ENCODE data around the gene OR52E2. TPM values are rescaled to one million over a fixed set of nuclear protein-coding genes. Genes with fewer than 3 reads are reported as not detected.
"Not testable (repeated sequence)": the region's sequence is repeated elsewhere in the genome, so short reads cannot be mapped to it uniquely, and the experiment has no call there.

Gene OR52E2
- total and polyA plus RNA-seq, 2 donors (not counting 1 experiment from before 2014, with no cell fraction given): not detected

DNA sequence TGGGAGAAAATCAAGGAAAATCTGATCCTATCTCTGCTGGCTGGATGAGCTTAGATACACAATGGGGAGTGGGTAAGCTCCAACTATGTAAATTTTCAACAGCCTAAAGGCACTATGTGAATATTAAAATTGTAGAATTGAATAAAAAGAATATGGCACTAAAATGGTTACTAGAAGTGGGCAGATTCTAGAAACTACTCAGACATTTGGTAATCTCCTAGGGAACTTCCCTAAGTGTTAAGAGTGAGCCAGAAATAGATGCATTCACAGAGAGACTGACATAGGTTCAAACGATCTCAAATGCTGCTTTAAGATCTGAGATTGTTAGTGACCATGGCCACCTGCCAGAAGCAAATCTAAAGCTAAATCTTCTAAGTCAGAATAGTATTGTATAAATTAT lies 5.6 kb upstream of the OR52E2 start:
- Histone ChIP-seq H3K79me2 (ENCODE audit: control insufficient read depth, insufficient read depth, low read length) (no peaks in the 10 kb centered on the region), H3K27ac (ENCODE audit: insufficient read depth, low read length) (no peak overlapping the region), H2AFZ (ENCODE audit: low read length) (no peak overlapping the region), H3K4me1 (ENCODE audit: control insufficient read depth, extremely low read depth, insufficient read depth, low read length) (no peaks in the 10 kb centered on the region), H3K4me2 (ENCODE audit: extremely low read depth, insufficient read depth, low read length) (no peak overlapping the region), H3K36me3 (ENCODE audit: control insufficient read depth, insufficient read depth, low read length) (no peaks in the 10 kb centered on the region), H3K9ac (ENCODE audit: insufficient read depth, low read length) (no peak overlapping the region), H3K4me3 (replicated peaks in 1 of 4; ENCODE audit: control extremely low read depth in 1 of 4, insufficient read depth in 1 of 4, low read depth in 3 of 4, low read length in 4 of 4) (no peak overlapping the region), H4K20me1 (ENCODE audit: control insufficient read depth, extremely low read depth, insufficient read depth, low read length) (no peaks in the 10 kb centered on the region), H3K9me3 (ENCODE audit: control insufficient read depth, insufficient read depth, low read depth, low read length) (no peaks in the 10 kb centered on the region), H3K27me3 (ENCODE audit: control insufficient read depth, insufficient read depth, low read length) (no peaks in the 10 kb centered on the region)
- TF ChIP-seq, protein P1, sequence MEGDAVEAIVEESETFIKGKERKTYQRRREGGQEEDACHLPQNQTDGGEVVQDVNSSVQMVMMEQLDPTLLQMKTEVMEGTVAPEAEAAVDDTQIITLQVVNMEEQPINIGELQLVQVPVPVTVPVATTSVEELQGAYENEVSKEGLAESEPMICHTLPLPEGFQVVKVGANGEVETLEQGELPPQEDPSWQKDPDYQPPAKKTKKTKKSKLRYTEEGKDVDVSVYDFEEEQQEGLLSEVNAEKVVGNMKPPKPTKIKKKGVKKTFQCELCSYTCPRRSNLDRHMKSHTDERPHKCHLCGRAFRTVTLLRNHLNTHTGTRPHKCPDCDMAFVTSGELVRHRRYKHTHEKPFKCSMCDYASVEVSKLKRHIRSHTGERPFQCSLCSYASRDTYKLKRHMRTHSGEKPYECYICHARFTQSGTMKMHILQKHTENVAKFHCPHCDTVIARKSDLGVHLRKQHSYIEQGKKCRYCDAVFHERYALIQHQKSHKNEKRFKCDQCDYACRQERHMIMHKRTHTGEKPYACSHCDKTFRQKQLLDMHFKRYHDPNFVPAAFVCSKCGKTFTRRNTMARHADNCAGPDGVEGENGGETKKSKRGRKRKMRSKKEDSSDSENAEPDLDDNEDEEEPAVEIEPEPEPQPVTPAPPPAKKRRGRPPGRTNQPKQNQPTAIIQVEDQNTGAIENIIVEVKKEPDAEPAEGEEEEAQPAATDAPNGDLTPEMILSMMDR (conservative IDR thresholded peaks at IDR 0.05 in 1 of 2, IDR thresholded peaks at IDR 0.05 in 1 of 2; ENCODE audit: low read depth in 1 of 2, low read length in 2 of 2): no peak
- TF ChIP-seq EZH2 (IDR thresholded peaks at IDR 0.05; ENCODE audit: low read length, missing control alignments): no peak
- no peak for DNase-seq (ENCODE audit: low read depth in 2 of 2)

DNA sequence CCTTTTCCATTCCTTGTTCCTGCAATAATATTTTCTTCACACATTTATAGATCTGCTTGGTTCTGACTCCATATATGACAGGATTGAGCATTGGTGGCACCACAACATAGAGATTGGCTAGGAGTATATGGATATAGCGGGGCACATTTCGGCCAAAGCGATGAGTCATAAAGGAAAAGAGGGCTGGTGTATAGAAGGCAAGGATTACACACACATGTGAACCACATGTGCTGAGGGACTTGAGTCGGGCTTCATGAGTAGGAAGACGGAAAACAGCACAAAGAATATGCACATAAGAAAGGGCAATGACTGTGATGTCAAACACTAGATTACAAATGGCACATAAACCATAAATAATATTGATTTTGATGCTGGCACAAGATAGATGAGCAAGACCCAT lies 748 bp downstream of the OR52E2 start:
- H3K9me3 ChIP-seq (ENCODE audit: control insufficient read depth, insufficient read depth, low read depth, low read length); H3K4me2 ChIP-seq (ENCODE audit: extremely low read depth, insufficient read depth, low read length); H4K20me1 ChIP-seq (ENCODE audit: control insufficient read depth, extremely low read depth, insufficient read depth, low read length); H3K9ac ChIP-seq (ENCODE audit: insufficient read depth, low read length); H3K4me3 ChIP-seq (replicated peaks in 1 of 4; ENCODE audit: control extremely low read depth in 1 of 4, insufficient read depth in 1 of 4, low read depth in 3 of 4, low read length in 4 of 4); H3K27me3 ChIP-seq (ENCODE audit: control insufficient read depth, insufficient read depth, low read length); H3K36me3 ChIP-seq (ENCODE audit: control insufficient read depth, insufficient read depth, low read length); H3K79me2 ChIP-seq (ENCODE audit: control insufficient read depth, insufficient read depth, low read length); H2AFZ ChIP-seq (ENCODE audit: low read length); DNase-seq (ENCODE audit: low read depth in 2 of 2); H3K4me1 ChIP-seq (ENCODE audit: control insufficient read depth, extremely low read depth, insufficient read depth, low read length); H3K27ac ChIP-seq (ENCODE audit: insufficient read depth, low read length): not testable (repeated sequence)

DNA sequence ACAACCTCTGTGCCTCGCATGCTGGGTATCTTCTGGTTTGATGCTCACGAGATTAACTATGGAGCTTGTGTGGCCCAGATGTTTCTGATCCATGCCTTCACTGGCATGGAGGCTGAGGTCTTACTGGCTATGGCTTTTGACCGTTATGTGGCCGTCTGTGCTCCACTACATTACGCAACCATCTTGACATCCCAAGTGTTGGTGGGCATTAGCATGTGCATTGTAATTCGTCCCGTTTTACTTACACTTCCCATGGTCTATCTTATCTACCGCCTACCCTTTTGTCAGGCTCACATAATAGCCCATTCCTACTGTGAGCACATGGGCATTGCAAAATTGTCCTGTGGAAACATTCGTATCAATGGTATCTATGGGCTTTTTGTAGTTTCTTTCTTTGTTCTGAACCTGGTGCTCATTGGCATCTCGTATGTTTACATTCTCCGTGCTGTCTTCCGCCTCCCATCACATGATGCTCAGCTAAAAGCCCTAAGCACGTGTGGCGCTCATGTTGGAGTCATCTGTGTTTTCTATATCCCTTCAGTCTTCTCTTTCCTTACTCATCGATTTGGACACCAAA lies 12.6 kb downstream of the OR52E2 start:
- Histone ChIP-seq H2AFZ (ENCODE audit: low read length) (no peak overlapping the region), H3K79me2 (ENCODE audit: control insufficient read depth, insufficient read depth, low read length) (no peaks in the 10 kb centered on the region), H3K36me3 (ENCODE audit: control insufficient read depth, insufficient read depth, low read length) (no peaks in the 10 kb centered on the region), H3K27me3 (ENCODE audit: control insufficient read depth, insufficient read depth, low read length) (no peaks in the 10 kb centered on the region), H3K4me1 (ENCODE audit: control insufficient read depth, extremely low read depth, insufficient read depth, low read length) (no peaks in the 10 kb centered on the region), H3K9me3 (ENCODE audit: control insufficient read depth, insufficient read depth, low read depth, low read length) (no peaks in the 10 kb centered on the region), H4K20me1 (ENCODE audit: control insufficient read depth, extremely low read depth, insufficient read depth, low read length) (no peaks in the 10 kb centered on the region), H3K4me2 (ENCODE audit: extremely low read depth, insufficient read depth, low read length) (no peak overlapping the region), H3K4me3 (replicated peaks in 1 of 4; ENCODE audit: control extremely low read depth in 1 of 4, insufficient read depth in 1 of 4, low read depth in 3 of 4, low read length in 4 of 4) (no peak overlapping the region), H3K27ac (ENCODE audit: insufficient read depth, low read length) (no peak overlapping the region), H3K9ac (ENCODE audit: insufficient read depth, low read length) (no peak overlapping the region)
- TF ChIP-seq EZH2 (IDR thresholded peaks at IDR 0.05; ENCODE audit: low read length, missing control alignments): no peak
- TF ChIP-seq, protein P1 (conservative IDR thresholded peaks at IDR 0.05 in 1 of 2, IDR thresholded peaks at IDR 0.05 in 1 of 2; ENCODE audit: low read depth in 1 of 2, low read length in 2 of 2): no peak
- DNase-seq (ENCODE audit: low read depth in 2 of 2): no peak

Data from fibroblast of lung (primary cell).